Camera-type eye (tissue), 1 donor: ENCODE results near the gene PLAGL2. TPM values are rescaled to one million over a fixed set of nuclear protein-coding genes. Genes with fewer than 3 reads are reported as not detected.

Source experiments
- total RNA-seq: library from RNA; depleted of rRNA; stranded (reverse); fragments of >200 nt; gene quantifications from one replicate; pipeline ENCODE4 v1.2.3, GENCODE V29; 2014

Gene PLAGL2, protein sequence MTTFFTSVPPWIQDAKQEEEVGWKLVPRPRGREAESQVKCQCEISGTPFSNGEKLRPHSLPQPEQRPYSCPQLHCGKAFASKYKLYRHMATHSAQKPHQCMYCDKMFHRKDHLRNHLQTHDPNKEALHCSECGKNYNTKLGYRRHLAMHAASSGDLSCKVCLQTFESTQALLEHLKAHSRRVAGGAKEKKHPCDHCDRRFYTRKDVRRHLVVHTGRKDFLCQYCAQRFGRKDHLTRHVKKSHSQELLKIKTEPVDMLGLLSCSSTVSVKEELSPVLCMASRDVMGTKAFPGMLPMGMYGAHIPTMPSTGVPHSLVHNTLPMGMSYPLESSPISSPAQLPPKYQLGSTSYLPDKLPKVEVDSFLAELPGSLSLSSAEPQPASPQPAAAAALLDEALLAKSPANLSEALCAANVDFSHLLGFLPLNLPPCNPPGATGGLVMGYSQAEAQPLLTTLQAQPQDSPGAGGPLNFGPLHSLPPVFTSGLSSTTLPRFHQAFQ
- 9.2 TPM for total RNA-seq

DNA sequence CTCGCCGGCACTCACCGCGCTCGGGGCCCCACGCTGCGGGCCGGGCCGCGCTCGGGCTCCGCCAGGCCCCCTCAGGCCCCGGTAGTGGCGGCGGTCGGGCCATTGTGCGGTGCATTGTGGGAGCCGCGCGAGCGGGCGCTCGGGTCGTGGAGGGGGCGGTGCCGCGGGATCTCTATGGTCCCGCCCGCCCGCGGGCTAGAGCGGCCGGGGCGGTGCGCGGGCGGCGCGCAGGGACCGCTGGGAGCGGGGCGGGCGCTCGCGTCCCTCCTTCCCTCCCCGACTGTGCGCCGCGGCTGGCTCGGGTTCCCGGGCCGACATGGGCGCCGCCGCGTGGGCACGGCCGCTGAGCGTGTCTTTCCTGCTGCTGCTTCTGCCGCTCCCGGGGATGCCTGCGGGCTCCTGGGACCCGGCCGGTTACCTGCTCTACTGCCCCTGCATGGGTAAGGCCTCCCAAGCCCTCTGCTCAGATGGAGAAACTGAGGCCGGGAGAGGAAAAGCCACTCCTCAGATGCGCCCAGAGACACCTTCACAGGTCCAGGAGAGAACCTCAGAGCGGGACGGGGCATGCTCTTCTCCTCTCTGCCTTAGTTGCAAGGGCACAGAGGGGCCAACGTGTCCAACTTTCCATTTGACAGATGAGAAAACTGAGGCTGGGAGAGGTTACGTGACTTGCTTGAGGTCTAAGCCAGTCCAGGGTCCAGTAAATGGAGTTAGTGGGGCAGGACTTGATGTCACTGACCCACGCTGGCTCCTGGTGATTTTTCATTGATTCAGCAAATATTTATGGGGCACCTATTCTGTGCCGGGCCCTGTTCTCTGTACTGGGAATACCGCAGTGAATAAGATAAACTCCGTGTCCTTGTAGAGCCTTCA, at the start of gene PLAGL2, which contains the start of gene POFUT1:
Gene PLAGL2, minus strand, starts transcription at position 118 of the 873 bp plus-strand sequence. CDS start 5,565 bp downstream, outside the sequence.
Gene POFUT1, plus strand, starts transcription at position 255 of the 873 bp plus-strand sequence. Its CDS starts 62 bp downstream, at position 317.

Other genes starting within 250 kb of the PLAGL2 start
- gene XKR7, start 239.6 kb downstream of the PLAGL2 start, total RNA-seq = 8.2 TPM
- gene CCM2L, start 197.3 kb downstream of the PLAGL2 start, total RNA-seq = 4.8 TPM
- gene HCK, start 155.5 kb downstream of the PLAGL2 start, total RNA-seq = 4.9 TPM
- 31.2 TPM for gene TM9SF4, start 98.0 kb downstream of the PLAGL2 start, total RNA-seq
- gene POFUT1, start 137 bp upstream of the PLAGL2 start, total RNA-seq = 33.4 TPM
- gene KIF3B, start 69.9 kb upstream of the PLAGL2 start, total RNA-seq = 43.5 TPM
- gene ASXL1, start 150.6 kb upstream of the PLAGL2 start, total RNA-seq = 96.7 TPM